HEK293 (cell line): ENCODE results near the gene ALX1.

Source experiments
- CTCF ChIA-PET: fragments of 350-600 bp; formaldehyde crosslinking; extraction: SDS; loops from one replicate; lab custom pipeline; 2021; ENCODE audit warnings: antibody characterized with exemption; lab: Yijun Ruan, JAX
- POLR2A ChIA-PET: fragments of 300-600 bp; formaldehyde crosslinking; extraction: SDS; loops from one replicate; lab custom pipeline; 2020; ENCODE audit warnings: antibody characterized with exemption, inconsistent platforms; lab: Yijun Ruan, JAX
- H3K27ac ChIP-seq: fragments of 200-500 bp; sonication (Bioruptor generic); 2 replicates; pipeline ENCODE4 v1.5.1; 2014; ENCODE audit warnings: low read depth, low read length, control low read depth, inconsistent platforms; ENCODE audit errors: extremely low read depth
- H3K36me3 ChIP-seq, 2 experiments: fragments of 200-500 bp in 1 of 2; sonication (Bioruptor generic) in 1 of 2; 1 replicate in 1 of 2; 2 replicates in 1 of 2; pipeline ENCODE4 v1.5.1; 2014 to 2017; ENCODE audit warnings: inconsistent platforms in 2 of 2, low read length in 2 of 2; ENCODE audit not compliant: control insufficient read depth in 2 of 2, insufficient read depth in 1 of 2
- H3K4me1 ChIP-seq: fragments of 200-500 bp; sonication (Bioruptor generic); 2 replicates; pipeline ENCODE4 v1.5.1; 2014; ENCODE audit warnings: mild to moderate bottlenecking, low read length, inconsistent platforms; ENCODE audit not compliant: control insufficient read depth, insufficient read depth
- H3K4me3 ChIP-seq: 2 replicates; pipeline ENCODE4 v1.5.1; 2011; ENCODE audit warnings: low read depth, mild to moderate bottlenecking, control low read depth, low read length, moderate library complexity
- H3K9me3 ChIP-seq: fragments of 200-500 bp; sonication (Bioruptor generic); 2 replicates; pipeline ENCODE4 v1.5.1; 2014; ENCODE audit warnings: low read depth, low read length, inconsistent platforms; ENCODE audit not compliant: control insufficient read depth, insufficient read depth
- GLIS1 ChIP-seq: fragments of 450-650 bp; formaldehyde crosslinking; IDR thresholded peaks from 2 replicates; pipeline ENCODE4 v1.5.1; 2016; ENCODE audit warnings: missing biosample characterization, missing genetic modification characterization
- OSR2 ChIP-seq: fragments of 450-650 bp; formaldehyde crosslinking; IDR thresholded peaks from 2 replicates; pipeline ENCODE4 v1.5.1; 2016; ENCODE audit warnings: missing biosample characterization, missing genetic modification characterization
- PRDM6 ChIP-seq: fragments of 450-650 bp; formaldehyde crosslinking; IDR thresholded peaks from 2 replicates; pipeline ENCODE4 v1.5.1; 2017; ENCODE audit warnings: missing biosample characterization, missing genetic modification characterization
- SCRT1 ChIP-seq: fragments of 450-650 bp; formaldehyde crosslinking; IDR thresholded peaks from 2 replicates; pipeline ENCODE4 v1.5.1; 2016; ENCODE audit warnings: missing biosample characterization, missing genetic modification characterization, borderline replicate concordance
- TSHZ1 ChIP-seq: fragments of 450-650 bp; formaldehyde crosslinking; IDR thresholded peaks from 2 replicates; pipeline ENCODE4 v1.5.1; 2016; ENCODE audit warnings: missing biosample characterization, missing genetic modification characterization, borderline replicate concordance
- WT1 ChIP-seq: fragments of 450-650 bp; formaldehyde crosslinking; IDR thresholded peaks from 2 replicates; pipeline ENCODE4 v1.5.1; 2016; ENCODE audit warnings: missing biosample characterization, missing genetic modification characterization
- ZBTB44 ChIP-seq: fragments of 450-650 bp; IDR thresholded peaks from 2 replicates; pipeline ENCODE4 v1.5.1; 2018; ENCODE audit warnings: missing biosample characterization, mild to moderate bottlenecking, missing genetic modification characterization
- ZNF18 ChIP-seq: fragments of 450-650 bp; formaldehyde crosslinking; IDR thresholded peaks from 2 replicates; pipeline ENCODE4 v1.5.1; 2016; ENCODE audit warnings: missing biosample characterization, missing genetic modification characterization
- ZNF530 ChIP-seq: fragments of 450-650 bp; formaldehyde crosslinking; IDR thresholded peaks from 2 replicates; pipeline ENCODE4 v1.5.1; 2016; ENCODE audit warnings: low read depth, missing biosample characterization, missing genetic modification characterization

ALX1 gene

GRCh38 chr12:85348779-85349178 lies 68.8 kb downstream of the ALX1 start (continued):
- peak; percentile 32; the same call in 1 of the 2 replicates for TF ChIP-seq TSHZ1 (tag by site-specific recombination)

GRCh38 chr12:85350356-85350755 lies 70.3 kb downstream of the ALX1 start:
- CTCF ChIA-PET, result interaction anchor here (0.5 to 1.0 kb wide), 2 partner anchors 43 to 94 kb away, joined by 3 read pairs; no protein-coding TSS in a partner anchor

More at GRCh38 chr12:85350356-85350755, 70.3 kb downstream of the ALX1 start:
- Histone ChIP-seq H3K36me3 (no peaks in the 10 kb centered on the region), H3K27ac (no peak overlapping the region), H3K4me3 (no peak overlapping the region), H3K9me3 (no peaks in the 10 kb centered on the region), H3K4me1 (peaks cover 4% of the 10 kb centered on the region; the same call in 1 of the 2 replicates)
- TF ChIP-seq OSR2 (tag by site-specific recombination), result no peak
- TF ChIP-seq PRDM6 (tag by site-specific recombination), result peak; percentile 82
- peak; percentile 93 for TF ChIP-seq ZNF18 (tag by site-specific recombination)
- TF ChIP-seq SCRT1 (tag by site-specific recombination), result peak; percentile 37; the same call in 1 of the 2 replicates
- TF ChIP-seq ZBTB44 (tag by site-specific recombination), result peak; percentile 81
- no peak for TF ChIP-seq ZNF530 (tag by site-specific recombination)
- peak; percentile 47; the same call in 1 of the 2 replicates for TF ChIP-seq GLIS1
- peak; percentile 59 for TF ChIP-seq WT1 (tag by site-specific recombination)
- POLR2A ChIA-PET, result no interaction called here
